Uterus (tissue), 4 donors: ENCODE data around the gene RTL1. TPM values are rescaled to one million over a fixed set of nuclear protein-coding genes. Genes with fewer than 3 reads are reported as not detected.

Source experiments
- DNase-seq, 2 donors: peaks; one replicate each; pipeline ENCODE4 v3.0.0-alpha.2; 2019 to 2020
- H3K27ac ChIP-seq, 2 donors: fragments of 200-600 bp; sonication (generic); 1 replicate in 1 of 2; 2 replicates in 1 of 2; pipeline ENCODE4 v1.5.1; 2016 to 2018
- H3K27me3 ChIP-seq, 2 donors: fragments of 200-600 bp; sonication (generic); one replicate each; pipeline ENCODE4 v1.5.1; 2018 to 2019; ENCODE audit warnings: control low read depth in 1 of 2
- H3K36me3 ChIP-seq, 2 donors: fragments of 200-600 bp; sonication (generic); one replicate each; pipeline ENCODE4 v1.5.1; 2019; ENCODE audit warnings: control low read depth in 1 of 2
- H3K4me1 ChIP-seq, 2 donors: fragments of 200-600 bp; sonication (generic); one replicate each; pipeline ENCODE4 v1.5.1; 2018 to 2019; ENCODE audit warnings: control low read depth in 1 of 2
- H3K4me3 ChIP-seq, 2 donors: fragments of 200-600 bp; sonication (generic); 1 replicate in 1 of 2; 2 replicates in 1 of 2; pipeline ENCODE4 v1.5.1; 2018 to 2019; ENCODE audit warnings: mild to moderate bottlenecking in 1 of 2
- H3K9me3 ChIP-seq, 2 donors: fragments of 200-600 bp; sonication (generic); one replicate each; pipeline ENCODE4 v1.5.1; 2019; ENCODE audit warnings: control low read depth in 1 of 2
- POLR2A ChIP-seq, 2 donors: fragments of 450-650 bp; IDR thresholded peaks; one replicate each; pipeline ENCODE4 v1.6.1; 2016; ENCODE audit warnings: antibody characterized with exemption in 2 of 2, mild to moderate bottlenecking in 1 of 2, moderate library complexity in 1 of 2
- intact Hi-C: fragments of 100-400 bp; cut with DNase I; formaldehyde crosslinking; loops from one replicate; pipeline ENCODE4 v1.15.1; 2023; ENCODE audit warnings: low total_unique reads
- total RNA-seq, 4 donors: library from RNA; depleted of rRNA in 3 of 4; stranded (reverse); fragments of >200 nt in 3 of 4; gene quantifications; one replicate each; pipeline versions ENCODE4 v1.1.0 to v1.2.4, GENCODE V29; 2014 to 2023
- TF ChIP-seq, protein P1 (sequence below), 4 experiments: fragments of 200-600 bp in 2 of 4; fragments of 450-650 bp in 2 of 4; sonication (generic) in 2 of 4; IDR thresholded peaks; one replicate each; pipeline ENCODE4 v1.5.1; 2016 to 2019; ENCODE audit warnings: antibody characterized with exemption in 4 of 4, mild to moderate bottlenecking in 2 of 4, moderate library complexity in 1 of 4
- donor health status: DM: yes; HTN: yes; CAD: no.

The RTL1 gene
- total RNA-seq, 4 donors from 2014 or later, result 0.21 TPM; not detected in 3

- H3K4me3 ChIP-seq, result no peak overlapping the region
- intact Hi-C loops, result no loop called here
- H3K27me3 ChIP-seq, result no peaks in the 10 kb centered on the region
- H3K4me1 ChIP-seq, result no peaks in the 10 kb centered on the region
- H3K27ac ChIP-seq, result no peak overlapping the region
- no peaks in the 10 kb centered on the region for H3K9me3 ChIP-seq
- no peak for DNase-seq
- TF ChIP-seq POLR2A (IDR thresholded peaks at IDR 0.05), result no peak
- TF ChIP-seq, protein P1, sequence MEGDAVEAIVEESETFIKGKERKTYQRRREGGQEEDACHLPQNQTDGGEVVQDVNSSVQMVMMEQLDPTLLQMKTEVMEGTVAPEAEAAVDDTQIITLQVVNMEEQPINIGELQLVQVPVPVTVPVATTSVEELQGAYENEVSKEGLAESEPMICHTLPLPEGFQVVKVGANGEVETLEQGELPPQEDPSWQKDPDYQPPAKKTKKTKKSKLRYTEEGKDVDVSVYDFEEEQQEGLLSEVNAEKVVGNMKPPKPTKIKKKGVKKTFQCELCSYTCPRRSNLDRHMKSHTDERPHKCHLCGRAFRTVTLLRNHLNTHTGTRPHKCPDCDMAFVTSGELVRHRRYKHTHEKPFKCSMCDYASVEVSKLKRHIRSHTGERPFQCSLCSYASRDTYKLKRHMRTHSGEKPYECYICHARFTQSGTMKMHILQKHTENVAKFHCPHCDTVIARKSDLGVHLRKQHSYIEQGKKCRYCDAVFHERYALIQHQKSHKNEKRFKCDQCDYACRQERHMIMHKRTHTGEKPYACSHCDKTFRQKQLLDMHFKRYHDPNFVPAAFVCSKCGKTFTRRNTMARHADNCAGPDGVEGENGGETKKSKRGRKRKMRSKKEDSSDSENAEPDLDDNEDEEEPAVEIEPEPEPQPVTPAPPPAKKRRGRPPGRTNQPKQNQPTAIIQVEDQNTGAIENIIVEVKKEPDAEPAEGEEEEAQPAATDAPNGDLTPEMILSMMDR (IDR thresholded peaks at IDR 0.05), result no peak
- no peaks in the 10 kb centered on the region for H3K36me3 ChIP-seq
These were observed 18.3 kb downstream of the RTL1 start for GRCh38 chr14:100885196-100885595.

GRCh38 chr14:100884456-100884855 lies 19.1 kb downstream of the RTL1 start:
- no peaks in the 10 kb centered on the region for H3K9me3 ChIP-seq
- no peak for DNase-seq
- H3K4me3 ChIP-seq, result no peak overlapping the region
- no peaks in the 10 kb centered on the region for H3K36me3 ChIP-seq
- no peaks in the 10 kb centered on the region for H3K4me1 ChIP-seq
- TF ChIP-seq POLR2A (IDR thresholded peaks at IDR 0.05), result no peak
- TF ChIP-seq, protein P1 (IDR thresholded peaks at IDR 0.05), result no peak
- intact Hi-C loops, result no loop called here
- no peaks in the 10 kb centered on the region for H3K27me3 ChIP-seq
- no peak overlapping the region for H3K27ac ChIP-seq

DNA sequence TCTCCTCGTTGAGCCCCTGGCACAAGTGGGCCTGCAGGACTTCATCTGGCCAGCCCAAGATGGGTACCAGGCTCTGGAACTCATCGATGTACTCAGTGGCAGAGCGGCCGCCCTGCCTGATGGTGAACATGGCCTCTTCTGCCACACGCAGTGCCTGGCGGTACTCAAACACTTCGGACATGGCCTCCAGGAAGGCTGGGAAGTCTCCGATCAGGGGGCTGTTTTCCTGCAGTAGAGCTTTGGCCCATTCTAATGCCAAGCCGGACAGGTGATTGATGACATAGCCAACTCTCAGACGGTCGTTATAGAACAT lies 19.8 kb downstream of the RTL1 start:
- Histone ChIP-seq H3K4me3 (no peak overlapping the region), H3K9me3 (no peaks in the 10 kb centered on the region), H3K27me3 (no peaks in the 10 kb centered on the region), H3K36me3 (no peaks in the 10 kb centered on the region), H3K27ac (no peak overlapping the region), H3K4me1 (no peaks in the 10 kb centered on the region)
- intact Hi-C loops, result no loop called here
- TF ChIP-seq, protein P1 (IDR thresholded peaks at IDR 0.05), result no peak
- TF ChIP-seq POLR2A (IDR thresholded peaks at IDR 0.05), result no peak
- no peak for DNase-seq

DNA sequence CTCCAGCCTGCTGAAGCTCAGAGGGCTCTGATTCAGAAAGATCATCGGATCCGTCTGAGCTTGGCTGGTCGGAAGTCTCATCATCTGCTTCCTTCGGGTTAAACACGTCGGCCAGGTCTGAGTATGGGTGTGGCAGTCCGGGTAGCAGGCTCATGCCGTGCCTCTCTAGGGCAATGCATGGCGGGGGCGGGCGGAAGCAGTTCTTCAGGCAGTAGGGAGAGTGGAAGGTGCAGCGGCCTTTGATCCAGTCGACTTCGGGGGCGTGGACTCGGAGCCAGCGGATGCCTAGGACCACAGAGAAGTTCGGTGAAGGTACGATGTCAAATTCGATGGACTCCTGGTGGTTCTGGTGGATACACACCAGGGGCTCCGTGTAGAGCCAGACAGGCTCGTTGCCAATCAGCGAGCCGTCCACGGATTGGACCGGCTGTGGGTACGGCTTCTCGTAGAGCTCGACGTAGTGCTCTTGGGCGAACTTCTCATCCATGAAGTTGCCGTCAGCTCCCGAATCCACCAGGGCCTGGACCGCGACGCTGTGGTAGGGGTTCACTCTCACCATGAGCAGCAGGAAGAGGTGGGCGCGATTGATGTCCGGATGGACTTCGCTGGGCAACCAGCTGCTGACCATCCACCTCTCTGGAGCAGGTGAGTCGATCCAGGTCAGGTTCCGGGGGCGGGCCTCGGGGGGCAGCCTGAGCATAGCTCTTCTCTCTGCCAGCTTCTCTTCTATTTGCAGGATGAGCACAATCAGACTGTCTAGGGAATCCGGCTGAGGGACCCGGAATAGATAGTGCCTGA lies 20.3 kb downstream of the RTL1 start:
- no peaks in the 10 kb centered on the region for H3K4me1 ChIP-seq
- H3K4me3 ChIP-seq, result no peak overlapping the region
- no peaks in the 10 kb centered on the region for H3K36me3 ChIP-seq
- DNase-seq, result no peak
- H3K9me3 ChIP-seq, result no peaks in the 10 kb centered on the region
- no peaks in the 10 kb centered on the region for H3K27me3 ChIP-seq
- intact Hi-C loops, result no loop called here
- no peak overlapping the region for H3K27ac ChIP-seq
- TF ChIP-seq, protein P1 (IDR thresholded peaks at IDR 0.05), result no peak
- no peak for TF ChIP-seq POLR2A (IDR thresholded peaks at IDR 0.05)

DNA sequence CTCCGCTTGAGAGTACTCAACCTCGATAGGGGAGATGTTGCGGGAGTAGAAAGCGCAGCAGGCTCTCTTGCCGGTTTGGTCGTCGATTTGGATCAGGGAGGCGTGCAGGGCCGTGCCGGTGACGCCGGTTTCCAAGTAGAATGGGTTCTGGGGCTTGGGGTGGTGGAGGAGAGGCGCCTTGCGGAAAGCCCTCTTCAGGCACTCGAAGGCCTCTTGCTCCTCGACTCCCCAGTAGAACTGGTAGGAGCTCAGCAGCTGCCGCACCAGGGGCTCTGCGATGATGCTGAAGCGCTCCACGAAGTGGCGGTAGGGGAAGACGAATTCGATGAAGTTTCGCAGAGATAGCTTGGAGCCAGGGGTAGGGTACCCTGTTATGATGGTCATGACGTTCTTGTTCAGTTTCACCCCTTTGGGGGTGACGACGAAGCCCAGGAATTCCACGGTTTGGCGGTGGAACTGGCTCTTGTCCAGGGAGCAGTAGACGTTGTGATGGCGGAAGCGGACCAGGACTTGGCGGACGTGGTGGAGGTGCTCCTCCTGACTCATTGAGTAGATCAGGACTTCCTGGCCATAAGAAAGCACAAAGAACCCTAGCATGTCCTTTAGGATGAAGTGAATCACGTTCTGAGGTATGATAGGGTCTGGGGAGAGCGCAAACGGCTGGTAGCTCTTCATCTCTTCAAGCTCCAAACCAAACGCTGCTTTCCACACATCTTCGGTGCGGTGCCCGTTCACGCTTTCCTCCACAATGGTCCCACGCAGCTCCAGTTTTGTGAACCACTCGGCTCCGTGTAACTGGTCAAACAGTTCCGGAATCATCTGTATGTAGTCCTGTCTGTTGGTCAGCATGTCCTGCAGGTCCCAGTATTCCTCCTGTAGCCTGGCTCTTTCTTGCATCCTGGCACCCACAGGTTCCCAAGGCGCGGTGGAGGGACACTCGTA lies 21.2 kb downstream of the RTL1 start:
- no peaks in the 10 kb centered on the region for H3K36me3 ChIP-seq
- no peak for TF ChIP-seq POLR2A (IDR thresholded peaks at IDR 0.05)
- TF ChIP-seq, protein P1 (IDR thresholded peaks at IDR 0.05), result no peak
- no peaks in the 10 kb centered on the region for H3K4me1 ChIP-seq
- no peak overlapping the region for H3K4me3 ChIP-seq
- intact Hi-C loops, result no loop called here
- H3K27me3 ChIP-seq, result no peaks in the 10 kb centered on the region
- H3K27ac ChIP-seq, result no peak overlapping the region
- H3K9me3 ChIP-seq, result no peaks in the 10 kb centered on the region
- DNase-seq, result no peak
